HepG2 (cell line): ENCODE measurements around the gene CPSF6. TPM values are rescaled to one million over a fixed set of nuclear protein-coding genes. Genes with fewer than 3 reads are reported as not detected.

Source experiments
- ARID5B ChIP-seq: IDR thresholded peaks from 2 replicates; pipeline ENCODE4 v1.4.0; 2020; ENCODE audit warnings: mild to moderate bottlenecking, missing genetic modification reagents
- BCL6 ChIP-seq: IDR thresholded peaks from 2 replicates; pipeline ENCODE4 v1.6.1; 2016; ENCODE audit warnings: missing genetic modification reagents, missing compliant biosample characterization
- KDM2A ChIP-seq: sonication (generic); formaldehyde crosslinking; IDR thresholded peaks from 2 replicates; pipeline ENCODE4 v1.4.0; 2020; ENCODE audit warnings: low read depth, missing genetic modification reagents, borderline replicate concordance
- MLLT10 ChIP-seq: sonication (generic); formaldehyde crosslinking; IDR thresholded peaks from 2 replicates; pipeline ENCODE4 v1.4.0; 2020; ENCODE audit warnings: missing genetic modification reagents
- RELA ChIP-seq: sonication (generic); formaldehyde crosslinking; IDR thresholded peaks from 2 replicates; pipeline ENCODE4 v1.4.0; 2020; ENCODE audit warnings: missing genetic modification reagents
- TOE1 ChIP-seq: sonication (generic); formaldehyde crosslinking; IDR thresholded peaks from 2 replicates; pipeline ENCODE4 v1.4.0; 2020; ENCODE audit warnings: mild to moderate bottlenecking, missing genetic modification reagents
- ZFP1 ChIP-seq: IDR thresholded peaks from 2 replicates; pipeline ENCODE4 v1.6.1; 2016
- ZNF12 ChIP-seq: sonication (generic); formaldehyde crosslinking; IDR thresholded peaks from 2 replicates; pipeline ENCODE4 v1.5.0; 2020; ENCODE audit warnings: missing genetic modification reagents
- ZNF3 ChIP-seq: IDR thresholded peaks from 2 replicates; pipeline ENCODE4 v1.7.0; 2017; ENCODE audit warnings: inconsistent platforms
- ZNF431 ChIP-seq: sonication (generic); formaldehyde crosslinking; IDR thresholded peaks from 2 replicates; pipeline ENCODE4 v1.9.0; 2022; ENCODE audit warnings: missing genetic modification reagents, low read depth, mild to moderate bottlenecking, borderline replicate concordance
- ZNF484 ChIP-seq: sonication (generic); formaldehyde crosslinking; IDR thresholded peaks from 2 replicates; pipeline ENCODE4 v1.5.1; 2020; ENCODE audit warnings: mild to moderate bottlenecking, low read depth, missing genetic modification reagents, borderline replicate concordance
- ZNF503 ChIP-seq: sonication (generic); formaldehyde crosslinking; IDR thresholded peaks from 2 replicates; pipeline ENCODE4 v1.4.0; 2020; ENCODE audit warnings: missing genetic modification reagents
- ZNF550 ChIP-seq: sonication (generic); formaldehyde crosslinking; IDR thresholded peaks from 2 replicates; pipeline ENCODE4 v1.4.0; 2020; ENCODE audit warnings: mild to moderate bottlenecking, missing genetic modification reagents, borderline replicate concordance
- ZNF552 ChIP-seq: sonication (generic); formaldehyde crosslinking; IDR thresholded peaks from 2 replicates; pipeline ENCODE4 v1.9.0; 2022; ENCODE audit warnings: missing genetic modification reagents, mild to moderate bottlenecking, borderline replicate concordance
- ZNF670 ChIP-seq: sonication (generic); formaldehyde crosslinking; IDR thresholded peaks from 2 replicates; pipeline ENCODE4 v1.8.0; 2022; ENCODE audit warnings: mild to moderate bottlenecking, missing genetic modification reagents, borderline replicate concordance
- ZNF816 ChIP-seq: sonication (generic); formaldehyde crosslinking; IDR thresholded peaks from 2 replicates; pipeline ENCODE4 v1.8.0; 2022; ENCODE audit warnings: missing genetic modification reagents, mild to moderate bottlenecking, borderline replicate concordance
- polyA plus RNA-seq, 8 experiments: library from polyadenylated mRNA; depleted of rRNA in 3 of 8; stranded (reverse) in 7 of 8; unstranded in 1 of 8; fragments of >200 nt; fragmentation: Illumina TruSeq in 4 of 8; extraction: Trizol in 4 of 8; gene quantifications; 2 replicates each; pipeline versions ENCODE4 v1.2.1 to v1.2.3, GENCODE V29; 2011 to 2016; ENCODE audit warnings: low read depth in 4 of 8, missing spikeins in 1 of 8, mixed read lengths in 1 of 8; ENCODE audit not compliant: insufficient read depth in 1 of 8
- total RNA-seq, 5 experiments: library from RNA; depleted of rRNA; stranded (reverse); fragments of >200 nt; fragmentation: Illumina TruSeq; extraction: Trizol; gene quantifications; 2 replicates each; pipeline ENCODE4 v1.2.3, GENCODE V29; 2016; ENCODE audit warnings: low read depth in 1 of 5
- TF ChIP-seq, protein P1 (sequence below): IDR thresholded peaks from 2 replicates; pipeline ENCODE4 v1.6.1; 2012; ENCODE audit warnings: inconsistent platforms
- TF ChIP-seq, protein P2 (sequence below): sonication (generic); formaldehyde crosslinking; IDR thresholded peaks from 2 replicates; pipeline ENCODE4 v1.4.0; 2020; ENCODE audit warnings: mild to moderate bottlenecking, missing genetic modification reagents
- TF ChIP-seq, protein P3 (sequence below): sonication (generic); formaldehyde crosslinking; IDR thresholded peaks from 2 replicates; pipeline ENCODE4 v1.8.1; 2023; ENCODE audit warnings: mild to moderate bottlenecking, missing genetic modification reagents

Gene CPSF6
- total and polyA plus RNA-seq, 2 of the 13 experiments (the other 11 are each of a cell fraction or from before 2014, with no cell fraction given) = 41.8 to 71.0 TPM

GRCh38 chr12:69239352-69239921 is at the start of gene CPSF6 (continued):
- TF ChIP-seq, protein P1, sequence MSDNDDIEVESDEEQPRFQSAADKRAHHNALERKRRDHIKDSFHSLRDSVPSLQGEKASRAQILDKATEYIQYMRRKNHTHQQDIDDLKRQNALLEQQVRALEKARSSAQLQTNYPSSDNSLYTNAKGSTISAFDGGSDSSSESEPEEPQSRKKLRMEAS = peak; percentile 68
- TF ChIP-seq, protein P2, sequence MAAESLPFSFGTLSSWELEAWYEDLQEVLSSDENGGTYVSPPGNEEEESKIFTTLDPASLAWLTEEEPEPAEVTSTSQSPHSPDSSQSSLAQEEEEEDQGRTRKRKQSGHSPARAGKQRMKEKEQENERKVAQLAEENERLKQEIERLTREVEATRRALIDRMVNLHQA (CRISPR knock-in tag) = no peak
- TF ChIP-seq ZNF12 (CRISPR knock-in tag) (no peak), ZNF484 (CRISPR knock-in tag) (no peak), ZNF550 (no peak), RELA (no peak), TOE1 (CRISPR knock-in tag) (no peak), ZNF503 (CRISPR knock-in tag) (no peak; the same call in 1 of the 2 replicates), ZNF431 (CRISPR knock-in tag) (no peak), BCL6 (peak; percentile 32; the same call in 1 of the 2 replicates), ZNF552 (CRISPR knock-in tag) (no peak), ZNF816 (CRISPR knock-in tag) (no peak), MLLT10 (CRISPR knock-in tag) (no peak), ARID5B (CRISPR knock-in tag) (peak; percentile 46), ZFP1 (CRISPR knock-in tag) (no peak), ZNF670 (CRISPR knock-in tag) (no peak), ZNF3 (CRISPR knock-in tag) (no peak), KDM2A (CRISPR knock-in tag) (peak; percentile 79)
- TF ChIP-seq, protein P3, sequence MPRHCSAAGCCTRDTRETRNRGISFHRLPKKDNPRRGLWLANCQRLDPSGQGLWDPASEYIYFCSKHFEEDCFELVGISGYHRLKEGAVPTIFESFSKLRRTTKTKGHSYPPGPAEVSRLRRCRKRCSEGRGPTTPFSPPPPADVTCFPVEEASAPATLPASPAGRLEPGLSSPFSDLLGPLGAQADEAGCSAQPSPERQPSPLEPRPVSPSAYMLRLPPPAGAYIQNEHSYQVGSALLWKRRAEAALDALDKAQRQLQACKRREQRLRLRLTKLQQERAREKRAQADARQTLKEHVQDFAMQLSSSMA = 0 out of 2 replicates have a peak, but pooled peaks have one; percentile 34
